IMR-90 (cell line): ENCODE results near the gene TRIM71.

Experiments
- BHLHE40 ChIP-seq: fragments of 150-350 bp; IDR thresholded peaks from 2 replicates; pipeline ENCODE4 v1.6.1; 2016; ENCODE audit warnings: mild to moderate bottlenecking, low read depth, low read length
- CEBPB ChIP-seq: IDR thresholded peaks from 2 replicates; pipeline ENCODE4 v1.6.1; 2012; ENCODE audit warnings: low read depth, low read length, improper control_type of control experiment
- CHD1 ChIP-seq: IDR thresholded peaks from 2 replicates; pipeline ENCODE4 v1.6.1; 2012; ENCODE audit warnings: low read depth, low read length, improper control_type of control experiment
- CTCF ChIP-seq: conservative IDR thresholded peaks from 2 replicates; pipeline ENCODE4 v1.5.1; 2012; ENCODE audit warnings: mild to moderate bottlenecking, low read depth, low read length, improper control_type of control experiment
- ELK1 ChIP-seq: fragments of 150-350 bp; IDR thresholded peaks from 2 replicates; pipeline ENCODE4 v1.6.1; 2016; ENCODE audit warnings: low read depth, mild to moderate bottlenecking, low read length, moderate library complexity, borderline replicate concordance
- FOS ChIP-seq: fragments of 150-350 bp; IDR thresholded peaks from 2 replicates; pipeline ENCODE4 v1.6.1; 2016; ENCODE audit warnings: low read depth, low read length
- MAFK ChIP-seq: IDR thresholded peaks from 2 replicates; pipeline ENCODE4 v1.6.1; 2012; ENCODE audit warnings: low read depth, low read length, improper control_type of control experiment
- MXI1 ChIP-seq: IDR thresholded peaks from 2 replicates; pipeline ENCODE4 v1.6.1; 2012; ENCODE audit warnings: low read depth, mild to moderate bottlenecking, low read length, moderate library complexity, borderline replicate concordance
- POLR2A ChIP-seq: IDR thresholded peaks from 2 replicates; pipeline ENCODE4 v1.6.1; 2012; ENCODE audit warnings: mild to moderate bottlenecking, low read depth, low read length
- RAD21 ChIP-seq: IDR thresholded peaks from 2 replicates; pipeline ENCODE4 v1.6.1; 2012; ENCODE audit warnings: low read length, improper control_type of control experiment
- RCOR1 ChIP-seq: IDR thresholded peaks from 2 replicates; pipeline ENCODE4 v1.6.1; 2012; ENCODE audit warnings: mild to moderate bottlenecking, low read length, improper control_type of control experiment; ENCODE audit not compliant: insufficient replicate concordance
- RFX5 ChIP-seq: IDR thresholded peaks from 2 replicates; pipeline ENCODE4 v1.8.0; 2012; ENCODE audit warnings: low read depth, mild to moderate bottlenecking, low read length, moderate library complexity
- SMC3 ChIP-seq: fragments of 150-350 bp; IDR thresholded peaks from 2 replicates; pipeline ENCODE4 v1.6.1; 2016; ENCODE audit warnings: low read depth, mild to moderate bottlenecking, antibody characterized with exemption, low read length, moderate library complexity
- USF2 ChIP-seq: fragments of 150-350 bp; IDR thresholded peaks from 2 replicates; pipeline ENCODE4 v1.6.1; 2017; ENCODE audit warnings: mild to moderate bottlenecking, antibody characterized with exemption, low read length, low read depth

GRCh38 chr3:32797776-32798175 is 20.0 kb upstream of the TRIM71 start:
- no peak for TF ChIP-seq CTCF
- TF ChIP-seq RAD21: no peak
- TF ChIP-seq RCOR1: no peak
- TF ChIP-seq ELK1: no peak
- TF ChIP-seq MXI1: no peak
- TF ChIP-seq RFX5: no peak
- TF ChIP-seq POLR2A: no peak
- TF ChIP-seq CEBPB: no peak
- TF ChIP-seq MAFK: no peak
- TF ChIP-seq USF2: no peak
- TF ChIP-seq FOS: no peak
- no peak for TF ChIP-seq CHD1
- TF ChIP-seq SMC3: no peak
- no peak for TF ChIP-seq BHLHE40
